ENCODE results near the gene SRSF8. TPM values are rescaled to one million over a fixed set of nuclear protein-coding genes. Genes with fewer than 3 reads are reported as not detected.

SRSF8 gene
- total and polyA plus RNA-seq, 9 of the 15 experiments (the other 6 are each of a cell fraction or from before 2014, with no cell fraction given) = 18.0 to 53.4 (median 27.9) TPM

GRCh38 chr11:95100191-95100648 lies 33.5 kb downstream of the SRSF8 start (continued):
- TF ChIP-seq GMEB1 (CRISPR knock-in tag; IDR thresholded peaks at IDR 0.05) (no peak), ZNF644 (tag; IDR thresholded peaks at IDR 0.05; ENCODE audit: low read depth) (peak; percentile 96), JUND (IDR thresholded peaks at IDR 0.05; ENCODE audit: borderline replicate concordance, low read depth, low read length) (peak; percentile 66; the same call in 1 of the 2 replicates), JUND (tag; IDR thresholded peaks at IDR 0.05; ENCODE audit: borderline replicate concordance, low read depth, low read length) (peak; percentile 22; the same call in 1 of the 3 replicates), KLF6 (CRISPR knock-in tag; IDR thresholded peaks at IDR 0.05; ENCODE audit: borderline replicate concordance) (peak; percentile 73; the same call in 1 of the 2 replicates), ARID3A (IDR thresholded peaks at IDR 0.05; ENCODE audit: borderline replicate concordance, low read depth, low read length) (no peak), CHD1 (IDR thresholded peaks at IDR 0.05; ENCODE audit: low read length) (no peak), PURB (CRISPR knock-in tag; IDR thresholded peaks at IDR 0.05; ENCODE audit: low read depth) (no peak), ZBTB2 (IDR thresholded peaks at IDR 0.05) (no peak), MTA1 (IDR thresholded peaks at IDR 0.05; ENCODE audit: borderline replicate concordance) (peak; percentile 94), KAT8 (IDR thresholded peaks at IDR 0.05; ENCODE audit: low read depth) (no peak), AFF1 (IDR thresholded peaks at IDR 0.05; ENCODE audit: low read depth in 1 of 2, partially characterized antibody in 2 of 2) (peak; percentile 51 to 55), SMAD3 (CRISPR knock-in tag; conservative IDR thresholded peaks at IDR 0.05) (peak; percentile 72; the same call in 1 of the 2 replicates), MYNN (IDR thresholded peaks at IDR 0.05) (0 out of 2 replicates have a peak, but pooled peaks have one; percentile 24), MYNN (CRISPR knock-in tag; IDR thresholded peaks at IDR 0.05) (no peak), ELF1 (tag; IDR thresholded peaks at IDR 0.05) (no peak), SOX6 (IDR thresholded peaks at IDR 0.05) (peak; percentile 94)
